Measurements from ENCODE around the gene FOXK1. TPM values are rescaled to one million over a fixed set of nuclear protein-coding genes. Genes with fewer than 3 reads are reported as not detected.

Gene FOXK1
- total RNA-seq, 1 donor from 2014 or later: 53.6 TPM

DNA sequence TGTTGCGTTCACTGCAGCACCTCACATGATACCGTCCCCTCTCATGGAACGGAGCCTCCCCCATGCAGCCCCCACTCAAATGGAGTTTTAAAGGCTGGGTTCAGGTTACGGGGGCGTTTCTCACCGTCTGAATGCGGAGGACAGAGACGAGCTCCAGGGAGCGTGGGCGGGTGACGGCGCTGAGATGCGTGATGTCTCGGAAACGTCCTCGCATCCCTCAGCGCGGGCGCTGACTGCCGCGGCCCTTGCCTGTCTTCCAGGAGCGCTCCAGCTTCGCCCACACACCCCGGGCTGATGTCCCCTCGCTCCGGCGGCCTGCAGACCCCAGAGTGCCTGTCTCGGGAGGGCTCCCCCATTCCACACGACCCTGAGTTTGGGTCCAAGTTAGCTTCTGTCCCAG lies 76.7 kb downstream of the FOXK1 start:
- FAIRE-seq (no peak), DNase-seq (ENCODE audit: low read depth) (no peak)
- Histone ChIP-seq H4K20me1 (ENCODE audit: insufficient read depth, low read length) (peaks cover 15% of the 10 kb centered on the region), H3K4me2 (ENCODE audit: low read length) (no peak overlapping the region), H3K4me1 (ENCODE audit: insufficient read depth, low read length) (no peaks in the 10 kb centered on the region), H3K79me2 (ENCODE audit: insufficient read depth, low read length) (peaks cover 15% of the 10 kb centered on the region), H2AFZ (ENCODE audit: low read depth, low read length) (no peak overlapping the region), H3K9me3 (ENCODE audit: insufficient read depth, low read depth, low read length) (no peaks in the 10 kb centered on the region), H3K36me3 (ENCODE audit: insufficient read depth, low read length) (peaks cover 21% of the 10 kb centered on the region), H3K27ac (ENCODE audit: low read depth, low read length) (no peak overlapping the region), H3K4me3 (ENCODE audit: insufficient read depth, low read depth, low read length) (no peak overlapping the region), H3K9ac (ENCODE audit: low read length) (no peak overlapping the region), H3K27me3 (ENCODE audit: insufficient read depth, low read length) (no peaks in the 10 kb centered on the region)
- TF ChIP-seq EZH2 (IDR thresholded peaks at IDR 0.05; ENCODE audit: insufficient read depth, low read length): no peak
- TF ChIP-seq, protein P1, sequence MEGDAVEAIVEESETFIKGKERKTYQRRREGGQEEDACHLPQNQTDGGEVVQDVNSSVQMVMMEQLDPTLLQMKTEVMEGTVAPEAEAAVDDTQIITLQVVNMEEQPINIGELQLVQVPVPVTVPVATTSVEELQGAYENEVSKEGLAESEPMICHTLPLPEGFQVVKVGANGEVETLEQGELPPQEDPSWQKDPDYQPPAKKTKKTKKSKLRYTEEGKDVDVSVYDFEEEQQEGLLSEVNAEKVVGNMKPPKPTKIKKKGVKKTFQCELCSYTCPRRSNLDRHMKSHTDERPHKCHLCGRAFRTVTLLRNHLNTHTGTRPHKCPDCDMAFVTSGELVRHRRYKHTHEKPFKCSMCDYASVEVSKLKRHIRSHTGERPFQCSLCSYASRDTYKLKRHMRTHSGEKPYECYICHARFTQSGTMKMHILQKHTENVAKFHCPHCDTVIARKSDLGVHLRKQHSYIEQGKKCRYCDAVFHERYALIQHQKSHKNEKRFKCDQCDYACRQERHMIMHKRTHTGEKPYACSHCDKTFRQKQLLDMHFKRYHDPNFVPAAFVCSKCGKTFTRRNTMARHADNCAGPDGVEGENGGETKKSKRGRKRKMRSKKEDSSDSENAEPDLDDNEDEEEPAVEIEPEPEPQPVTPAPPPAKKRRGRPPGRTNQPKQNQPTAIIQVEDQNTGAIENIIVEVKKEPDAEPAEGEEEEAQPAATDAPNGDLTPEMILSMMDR (IDR thresholded peaks at IDR 0.05; ENCODE audit: insufficient read depth, low read depth, low read length): no peak
- no peaks in the 10 kb centered on the region for H3K4me1 Mint-ChIP-seq (ENCODE audit: low read depth, unreplicated experiment)
- no peaks in the 10 kb centered on the region for H3K9me3 Mint-ChIP-seq (ENCODE audit: unreplicated experiment)
- peaks cover 19% of the 10 kb centered on the region for H3K36me3 Mint-ChIP-seq (ENCODE audit: low read depth, unreplicated experiment)
- H3K27ac Mint-ChIP-seq (ENCODE audit: unreplicated experiment): no peak overlapping the region
- no peaks in the 10 kb centered on the region for H3K27me3 Mint-ChIP-seq (ENCODE audit: low read depth, unreplicated experiment)
- H3K4me3 Mint-ChIP-seq (ENCODE audit: unreplicated experiment): no peak overlapping the region

DNA sequence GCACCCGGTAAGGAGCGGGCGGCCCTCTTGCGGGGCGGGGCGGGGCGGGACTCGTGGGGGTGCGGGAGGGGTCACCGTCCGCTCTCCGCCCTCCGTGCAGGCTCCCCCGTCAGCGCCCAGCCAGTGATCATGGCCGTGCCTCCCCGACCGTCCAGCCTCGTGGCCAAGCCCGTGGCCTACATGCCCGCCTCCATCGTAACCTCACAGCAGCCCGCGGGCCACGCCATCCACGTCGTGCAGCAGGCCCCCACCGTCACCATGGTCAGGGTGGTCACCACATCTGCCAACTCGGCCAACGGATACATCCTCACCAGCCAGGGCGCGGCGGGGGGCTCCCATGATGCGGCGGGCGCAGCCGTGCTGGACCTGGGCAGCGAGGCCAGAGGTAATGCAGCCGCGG lies 77.1 kb downstream of the FOXK1 start:
- H3K27me3 Mint-ChIP-seq (ENCODE audit: low read depth, unreplicated experiment): no peaks in the 10 kb centered on the region
- Histone ChIP-seq H3K9me3 (ENCODE audit: insufficient read depth, low read depth, low read length) (no peaks in the 10 kb centered on the region), H2AFZ (ENCODE audit: low read depth, low read length) (no peak overlapping the region), H3K79me2 (ENCODE audit: insufficient read depth, low read length) (peaks cover 10% of the 10 kb centered on the region), H3K4me1 (ENCODE audit: insufficient read depth, low read length) (no peaks in the 10 kb centered on the region), H3K4me3 (ENCODE audit: insufficient read depth, low read depth, low read length) (no peak overlapping the region), H3K27ac (ENCODE audit: low read depth, low read length) (no peak overlapping the region), H4K20me1 (ENCODE audit: insufficient read depth, low read length) (peaks cover 14% of the 10 kb centered on the region), H3K27me3 (ENCODE audit: insufficient read depth, low read length) (no peaks in the 10 kb centered on the region), H3K4me2 (ENCODE audit: low read length) (no peak overlapping the region), H3K36me3 (ENCODE audit: insufficient read depth, low read length) (peaks cover 21% of the 10 kb centered on the region), H3K9ac (ENCODE audit: low read length) (no peak overlapping the region)
- no peaks in the 10 kb centered on the region for H3K9me3 Mint-ChIP-seq (ENCODE audit: unreplicated experiment)
- peaks cover 19% of the 10 kb centered on the region for H3K36me3 Mint-ChIP-seq (ENCODE audit: low read depth, unreplicated experiment)
- TF ChIP-seq EZH2 (IDR thresholded peaks at IDR 0.05; ENCODE audit: insufficient read depth, low read length): no peak
- TF ChIP-seq, protein P1 (IDR thresholded peaks at IDR 0.05; ENCODE audit: insufficient read depth, low read depth, low read length): no peak
- H3K4me1 Mint-ChIP-seq (ENCODE audit: low read depth, unreplicated experiment): no peaks in the 10 kb centered on the region
- FAIRE-seq (no peak), DNase-seq (ENCODE audit: low read depth) (no peak)
- no peak overlapping the region for H3K27ac Mint-ChIP-seq (ENCODE audit: unreplicated experiment)
- no peak overlapping the region for H3K4me3 Mint-ChIP-seq (ENCODE audit: unreplicated experiment)

DNA sequence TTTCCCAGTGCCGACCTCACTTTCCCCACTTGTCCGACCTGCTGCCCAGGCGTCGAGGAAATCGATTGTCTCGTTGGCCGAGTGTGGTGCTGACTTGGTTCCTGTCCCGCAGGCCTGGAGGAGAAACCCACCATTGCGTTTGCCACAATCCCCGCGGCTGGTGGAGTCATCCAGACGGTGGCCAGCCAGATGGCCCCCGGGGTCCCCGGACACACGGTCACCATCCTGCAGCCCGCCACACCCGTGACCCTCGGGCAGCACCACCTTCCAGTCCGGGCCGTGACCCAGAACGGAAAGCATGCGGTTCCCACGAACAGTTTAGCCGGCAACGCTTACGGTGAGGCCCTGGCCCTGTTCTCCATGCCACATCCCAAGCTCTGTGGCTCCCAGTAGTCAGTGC lies 78.9 kb downstream of the FOXK1 start:
- TF ChIP-seq, protein P1 (IDR thresholded peaks at IDR 0.05; ENCODE audit: insufficient read depth, low read depth, low read length): no peak
- no peak for TF ChIP-seq EZH2 (IDR thresholded peaks at IDR 0.05; ENCODE audit: insufficient read depth, low read length)
- Histone ChIP-seq H3K9me3 (ENCODE audit: insufficient read depth, low read depth, low read length) (no peaks in the 10 kb centered on the region), H3K4me3 (ENCODE audit: insufficient read depth, low read depth, low read length) (no peak overlapping the region), H3K27me3 (ENCODE audit: insufficient read depth, low read length) (no peaks in the 10 kb centered on the region), H3K36me3 (ENCODE audit: insufficient read depth, low read length) (peaks cover 17% of the 10 kb centered on the region), H3K4me2 (ENCODE audit: low read length) (no peak overlapping the region), H3K79me2 (ENCODE audit: insufficient read depth, low read length) (peaks cover 9% of the 10 kb centered on the region), H3K9ac (ENCODE audit: low read length) (no peak overlapping the region), H3K4me1 (ENCODE audit: insufficient read depth, low read length) (no peaks in the 10 kb centered on the region), H2AFZ (ENCODE audit: low read depth, low read length) (no peak overlapping the region), H3K27ac (ENCODE audit: low read depth, low read length) (no peak overlapping the region), H4K20me1 (ENCODE audit: insufficient read depth, low read length) (peaks cover 29% of the 10 kb centered on the region)
- peaks cover 20% of the 10 kb centered on the region for H3K36me3 Mint-ChIP-seq (ENCODE audit: low read depth, unreplicated experiment)
- DNase-seq (ENCODE audit: low read depth) (no peak), FAIRE-seq (no peak)
- H3K27ac Mint-ChIP-seq (ENCODE audit: unreplicated experiment): no peak overlapping the region
- no peaks in the 10 kb centered on the region for H3K27me3 Mint-ChIP-seq (ENCODE audit: low read depth, unreplicated experiment)
- no peaks in the 10 kb centered on the region for H3K4me1 Mint-ChIP-seq (ENCODE audit: low read depth, unreplicated experiment)
- no peaks in the 10 kb centered on the region for H3K9me3 Mint-ChIP-seq (ENCODE audit: unreplicated experiment)
- no peak overlapping the region for H3K4me3 Mint-ChIP-seq (ENCODE audit: unreplicated experiment)
